ENCODE data around the gene EGR4. TPM values are rescaled to one million over a fixed set of nuclear protein-coding genes. Genes with fewer than 3 reads are reported as not detected.

The EGR4 gene
- total and polyA plus RNA-seq, 2 donors (not counting 1 experiment from before 2014, with no cell fraction given), result 0.30 to 2.7 TPM

DNA sequence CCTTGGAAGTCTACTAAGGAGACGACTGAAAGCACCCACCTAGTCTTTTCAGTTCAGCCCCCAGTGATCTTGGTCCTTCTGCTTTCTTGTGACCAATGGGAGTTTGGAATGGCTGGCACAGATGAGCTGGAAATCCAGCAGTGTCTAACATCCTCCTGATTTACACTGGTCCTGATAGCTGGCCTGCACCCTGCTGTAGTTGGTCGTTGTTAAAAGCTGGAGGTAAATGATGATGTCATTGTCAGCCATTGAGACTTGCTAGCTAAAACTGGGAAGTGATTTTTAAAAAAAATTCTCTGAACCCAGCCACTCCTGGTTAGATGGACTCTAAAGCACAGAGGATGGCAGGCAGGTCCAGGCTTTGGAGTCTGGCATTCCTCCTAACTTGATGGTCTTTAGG lies 39.9 kb downstream of the EGR4 start:
- no peaks in the 10 kb centered on the region for H3K9me3 ChIP-seq (ENCODE audit: control extremely low read depth in 1 of 3, control insufficient read depth in 2 of 3, insufficient read depth in 1 of 3, low read length in 2 of 3)
- intact Hi-C loops (cut with micrococcal nuclease), result no loop called here
- H4K20me1 ChIP-seq (ENCODE audit: control insufficient read depth, insufficient read depth, low read length, poor library complexity, severe bottlenecking), result peaks cover 16% of the 10 kb centered on the region
- H3K27ac ChIP-seq (ENCODE audit: low read length in 2 of 2), result no peak overlapping the region
- H3K4me3 ChIP-seq (ENCODE audit: control extremely low read depth in 1 of 5, extremely low read depth in 1 of 5, insufficient read depth in 1 of 5, low read depth in 2 of 5, low read length in 4 of 5), result no peak overlapping the region
- Mint-ChIP-seq H3K4me1 (no peaks in the 10 kb centered on the region), H3K9me3 (ENCODE audit: insufficient read depth) (no peaks in the 10 kb centered on the region), H3K27ac (no peak overlapping the region), H3K4me3 (no peak overlapping the region), H3K27me3 (no peaks in the 10 kb centered on the region)
- TF ChIP-seq EZH2 (IDR thresholded peaks at IDR 0.05; ENCODE audit: borderline replicate concordance, insufficient read depth, low read depth, low read length, poor library complexity, severe bottlenecking), result no peak
- TF ChIP-seq, protein P1, sequence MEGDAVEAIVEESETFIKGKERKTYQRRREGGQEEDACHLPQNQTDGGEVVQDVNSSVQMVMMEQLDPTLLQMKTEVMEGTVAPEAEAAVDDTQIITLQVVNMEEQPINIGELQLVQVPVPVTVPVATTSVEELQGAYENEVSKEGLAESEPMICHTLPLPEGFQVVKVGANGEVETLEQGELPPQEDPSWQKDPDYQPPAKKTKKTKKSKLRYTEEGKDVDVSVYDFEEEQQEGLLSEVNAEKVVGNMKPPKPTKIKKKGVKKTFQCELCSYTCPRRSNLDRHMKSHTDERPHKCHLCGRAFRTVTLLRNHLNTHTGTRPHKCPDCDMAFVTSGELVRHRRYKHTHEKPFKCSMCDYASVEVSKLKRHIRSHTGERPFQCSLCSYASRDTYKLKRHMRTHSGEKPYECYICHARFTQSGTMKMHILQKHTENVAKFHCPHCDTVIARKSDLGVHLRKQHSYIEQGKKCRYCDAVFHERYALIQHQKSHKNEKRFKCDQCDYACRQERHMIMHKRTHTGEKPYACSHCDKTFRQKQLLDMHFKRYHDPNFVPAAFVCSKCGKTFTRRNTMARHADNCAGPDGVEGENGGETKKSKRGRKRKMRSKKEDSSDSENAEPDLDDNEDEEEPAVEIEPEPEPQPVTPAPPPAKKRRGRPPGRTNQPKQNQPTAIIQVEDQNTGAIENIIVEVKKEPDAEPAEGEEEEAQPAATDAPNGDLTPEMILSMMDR (IDR thresholded peaks at IDR 0.05), result no peak
- no peak overlapping the region for H3K4me2 ChIP-seq (replicated peaks; ENCODE audit: low read depth, low read length, poor library complexity, severe bottlenecking)
- no peak overlapping the region for H3K9ac ChIP-seq (ENCODE audit: low read length)
- CTCF ChIA-PET, result interaction anchor here (1.0 kb wide), 1 partner anchor 38 kb away, joined by 5 read pairs; no protein-coding TSS in a partner anchor
- no peak overlapping the region for H2AFZ ChIP-seq (ENCODE audit: insufficient read depth, low read depth, low read length, poor library complexity, severe bottlenecking)
- no peaks in the 10 kb centered on the region for H3K27me3 ChIP-seq (replicated peaks in 1 of 4; ENCODE audit: control extremely low read depth in 1 of 4, control insufficient read depth in 3 of 4, insufficient read depth in 4 of 4, low read length in 3 of 4)
- POLR2A ChIA-PET, result no interaction called here
- no CpG with 5 or more reads among the region's 2 CpGs for WGBS (ENCODE audit: insufficient coverage)
- H3K4me1 ChIP-seq (ENCODE audit: control insufficient read depth in 2 of 2, insufficient read depth in 2 of 2, low read length in 2 of 2), result no peaks in the 10 kb centered on the region
- ATAC-seq (ENCODE audit: low read depth) (no peak), DNase-seq (no peak)
- H3K36me3 ChIP-seq (replicated peaks in 1 of 2; ENCODE audit: control extremely low read depth in 1 of 2, control insufficient read depth in 1 of 2, extremely low read depth in 1 of 2, insufficient read depth in 2 of 2, low read length in 1 of 2), result peaks cover 4 to 57% of the 10 kb centered on the region in 2 experiments
- H3K79me2 ChIP-seq (ENCODE audit: control insufficient read depth, insufficient read depth, low read length), result no peaks in the 10 kb centered on the region

DNA sequence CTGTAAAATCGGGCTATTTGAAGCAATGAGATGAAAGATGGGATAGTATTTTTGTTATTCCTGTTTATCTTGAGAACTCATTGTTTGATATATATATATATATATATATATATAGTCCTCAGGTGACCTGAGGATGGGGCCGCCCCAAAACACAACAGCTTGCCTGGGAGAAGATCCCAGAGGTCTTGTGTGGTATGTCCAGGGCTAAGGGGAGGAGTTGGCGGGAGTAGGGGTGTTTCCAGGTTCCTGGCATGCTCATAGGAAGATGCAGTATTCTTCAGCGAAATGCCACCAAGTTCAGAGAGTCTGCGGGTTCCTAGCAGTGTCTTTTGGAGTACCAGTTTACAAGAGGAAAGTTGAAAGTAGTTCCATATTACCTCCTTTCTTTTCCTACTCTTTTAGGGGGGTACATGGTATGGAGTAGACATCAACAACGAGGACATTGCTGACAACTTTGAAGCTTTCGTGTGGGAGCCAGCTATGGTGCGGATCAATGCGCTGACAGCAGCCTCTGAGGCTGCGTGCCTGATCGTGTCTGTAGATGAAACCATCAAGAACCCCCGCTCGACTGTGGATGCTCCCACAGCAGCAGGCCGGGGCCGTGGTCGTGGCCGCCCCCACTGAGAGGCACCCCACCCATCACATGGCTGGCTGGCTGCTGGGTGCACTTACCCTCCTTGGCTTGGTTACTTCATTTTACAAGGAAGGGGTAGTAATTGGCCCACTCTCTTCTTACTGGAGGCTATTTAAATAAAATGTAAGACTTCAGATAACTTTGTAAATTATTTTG lies 40.9 kb downstream of the EGR4 start:
- intact Hi-C loops (cut with micrococcal nuclease), result no loop called here
- ATAC-seq (ENCODE audit: low read depth), result no peak
- H3K9ac ChIP-seq (ENCODE audit: low read length), result no peak overlapping the region
- no peak overlapping the region for H3K27ac Mint-ChIP-seq
- no peaks in the 10 kb centered on the region for H3K27me3 ChIP-seq (replicated peaks in 1 of 4; ENCODE audit: control extremely low read depth in 1 of 4, control insufficient read depth in 3 of 4, insufficient read depth in 4 of 4, low read length in 3 of 4)
- no peaks in the 10 kb centered on the region for H3K79me2 ChIP-seq (ENCODE audit: control insufficient read depth, insufficient read depth, low read length)
- no peaks in the 10 kb centered on the region for H3K27me3 Mint-ChIP-seq
- no peak for DNase-seq
- ChIA-PET POLR2A (no interaction called here), CTCF (no interaction called here)
- H3K4me3 Mint-ChIP-seq, result no peak overlapping the region
- H4K20me1 ChIP-seq (ENCODE audit: control insufficient read depth, insufficient read depth, low read length, poor library complexity, severe bottlenecking), result peaks cover 16% of the 10 kb centered on the region
- H3K4me2 ChIP-seq (replicated peaks; ENCODE audit: low read depth, low read length, poor library complexity, severe bottlenecking), result no peak overlapping the region
- H3K9me3 ChIP-seq (ENCODE audit: control extremely low read depth in 1 of 3, control insufficient read depth in 2 of 3, insufficient read depth in 1 of 3, low read length in 2 of 3), result no peaks in the 10 kb centered on the region
- H3K4me1 ChIP-seq (ENCODE audit: control insufficient read depth in 2 of 2, insufficient read depth in 2 of 2, low read length in 2 of 2), result no peaks in the 10 kb centered on the region
- no peak overlapping the region for H3K4me3 ChIP-seq (ENCODE audit: control extremely low read depth in 1 of 5, extremely low read depth in 1 of 5, insufficient read depth in 1 of 5, low read depth in 2 of 5, low read length in 4 of 5)
- H3K4me1 Mint-ChIP-seq, result no peaks in the 10 kb centered on the region
- no peaks in the 10 kb centered on the region for H3K9me3 Mint-ChIP-seq (ENCODE audit: insufficient read depth)
- no peak overlapping the region for H2AFZ ChIP-seq (ENCODE audit: insufficient read depth, low read depth, low read length, poor library complexity, severe bottlenecking)
- WGBS (ENCODE audit: insufficient coverage), result 99% methylated on average over 9 of the region's 17 CpGs
- H3K36me3 ChIP-seq (replicated peaks in 1 of 2; ENCODE audit: control extremely low read depth in 1 of 2, control insufficient read depth in 1 of 2, extremely low read depth in 1 of 2, insufficient read depth in 2 of 2, low read length in 1 of 2), result peaks cover 7 to 58% of the 10 kb centered on the region in 2 experiments
- TF ChIP-seq EZH2 (IDR thresholded peaks at IDR 0.05; ENCODE audit: borderline replicate concordance, insufficient read depth, low read depth, low read length, poor library complexity, severe bottlenecking), result no peak
- TF ChIP-seq, protein P1 (IDR thresholded peaks at IDR 0.05), result no peak
- H3K27ac ChIP-seq (ENCODE audit: low read length in 2 of 2), result no peak overlapping the region

All from B cell (primary cell).